HG02763 (cell line): ENCODE data around the gene RAET1G.
"Not testable (repeated sequence)": the region's sequence is repeated elsewhere in the genome, so short reads cannot be mapped to it uniquely, and the experiment has no call there.

Experiments
- ATAC-seq: cut with Tn5 transposase; IDR thresholded peaks from one replicate; pipeline ENCODE4 v1.9.1; 2021; ENCODE audit warnings: mild to moderate bottlenecking, moderate library complexity; ENCODE audit not compliant: unreplicated experiment

Gene RAET1G

GRCh38 chr6:149915970-149916865 lies 6.7 kb downstream of the RAET1G start:
- ATAC-seq, result no peak

- no peak for ATAC-seq
These were observed 9.2 kb downstream of the RAET1G start for GRCh38 chr6:149913540-149914240.

GRCh38 chr6:149913085-149913484 lies 9.8 kb downstream of the RAET1G start:
- ATAC-seq, result no peak

GRCh38 chr6:149912680-149913079 lies 10.2 kb downstream of the RAET1G start:
- not testable (repeated sequence) for ATAC-seq

GRCh38 chr6:149910721-149911151 lies 12.2 kb downstream of the RAET1G start:
- ATAC-seq, result no peak

- ATAC-seq, result no peak
These were observed 13.0 kb downstream of the RAET1G start for GRCh38 chr6:149909701-149910470.

- not testable (repeated sequence) for ATAC-seq
These were observed 14.4 kb downstream of the RAET1G start for GRCh38 chr6:149908480-149908879.

- no peak for ATAC-seq
These were observed 15.6 kb downstream of the RAET1G start for GRCh38 chr6:149907317-149907716.

- no peak for ATAC-seq
These were observed 16.5 kb downstream of the RAET1G start for GRCh38 chr6:149906405-149906804.

GRCh38 chr6:149905911-149906371 lies 17.0 kb downstream of the RAET1G start:
- no peak for ATAC-seq

GRCh38 chr6:149905371-149905910 lies 17.5 kb downstream of the RAET1G start:
- no peak for ATAC-seq

GRCh38 chr6:149904661-149905370 lies 18.1 kb downstream of the RAET1G start:
- no peak for ATAC-seq

GRCh38 chr6:149903938-149904611 lies 18.8 kb downstream of the RAET1G start:
- ATAC-seq, result no peak

GRCh38 chr6:149901444-149902140 lies 21.3 kb downstream of the RAET1G start:
- no peak for ATAC-seq

GRCh38 chr6:149900620-149901443 lies 22.1 kb downstream of the RAET1G start:
- no peak for ATAC-seq

- no peak for ATAC-seq
These were observed 22.8 kb downstream of the RAET1G start for GRCh38 chr6:149899926-149900619.

GRCh38 chr6:149899486-149899885 lies 23.4 kb downstream of the RAET1G start:
- ATAC-seq, result no peak

- ATAC-seq, result no peak
These were observed 24.0 kb downstream of the RAET1G start for GRCh38 chr6:149898966-149899365.
